HEK293 (cell line): Measurements from ENCODE around the gene ABCG8.

Experiments used
- ZBTB21 ChIP-seq: fragments of 450-650 bp; formaldehyde crosslinking; IDR thresholded peaks from 2 replicates; pipeline ENCODE4 v1.5.1; 2017; ENCODE audit warnings: missing biosample characterization, missing genetic modification characterization
- ZFP3 ChIP-seq: fragments of 450-650 bp; formaldehyde crosslinking; IDR thresholded peaks from 2 replicates; pipeline ENCODE4 v1.5.1; 2016; ENCODE audit warnings: low read depth, missing biosample characterization, missing genetic modification characterization
- ZNF10 ChIP-seq: fragments of 450-650 bp; formaldehyde crosslinking; IDR thresholded peaks from 2 replicates; pipeline ENCODE4 v1.5.1; 2017; ENCODE audit warnings: missing biosample characterization, missing genetic modification characterization
- ZNF658 ChIP-seq: fragments of 450-650 bp; formaldehyde crosslinking; IDR thresholded peaks from 2 replicates; pipeline ENCODE4; 2016; ENCODE audit warnings: missing biosample characterization, missing genetic modification characterization
- ZNF707 ChIP-seq: fragments of 450-650 bp; formaldehyde crosslinking; IDR thresholded peaks from 2 replicates; pipeline ENCODE4 v1.5.1; 2016; ENCODE audit warnings: missing biosample characterization, missing genetic modification characterization
- ZNF76 ChIP-seq: fragments of 450-650 bp; formaldehyde crosslinking; IDR thresholded peaks from 2 replicates; pipeline ENCODE4; 2016; ENCODE audit warnings: low read depth, missing biosample characterization, missing genetic modification characterization, borderline replicate concordance
- ZNF768 ChIP-seq: fragments of 450-650 bp; formaldehyde crosslinking; IDR thresholded peaks from 2 replicates; pipeline ENCODE4 v1.5.1; 2018; ENCODE audit warnings: missing biosample characterization, mild to moderate bottlenecking, missing genetic modification characterization
- TF ChIP-seq, protein P1 (sequence below): fragments of 450-650 bp; formaldehyde crosslinking; IDR thresholded peaks from 2 replicates; pipeline ENCODE4 v1.5.1; 2016; ENCODE audit warnings: missing biosample characterization, missing genetic modification characterization
- TF ChIP-seq, protein P2 (sequence below): fragments of 450-650 bp; formaldehyde crosslinking; IDR thresholded peaks from 2 replicates; pipeline ENCODE4 v1.5.1; 2016; ENCODE audit warnings: missing biosample characterization, missing genetic modification characterization

DNA sequence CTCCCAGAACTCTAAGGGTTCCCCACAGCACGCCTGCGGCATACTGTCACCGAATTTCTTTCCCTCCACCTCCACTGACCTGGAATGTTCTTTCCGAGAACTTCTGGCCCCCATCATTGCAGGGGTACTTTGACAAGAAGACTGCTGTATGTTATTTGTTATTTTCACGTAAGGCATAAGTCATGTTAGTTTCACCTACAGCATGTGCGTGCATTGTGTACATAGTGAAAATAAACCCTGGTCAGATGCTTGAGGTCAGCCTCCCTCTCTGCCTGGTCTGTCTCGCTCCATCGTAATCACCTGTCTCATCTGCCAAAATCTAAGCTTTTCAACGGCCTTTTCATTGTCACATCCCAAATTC, 4.1 kb downstream of the ABCG8 start:
- TF ChIP-seq, protein P1, sequence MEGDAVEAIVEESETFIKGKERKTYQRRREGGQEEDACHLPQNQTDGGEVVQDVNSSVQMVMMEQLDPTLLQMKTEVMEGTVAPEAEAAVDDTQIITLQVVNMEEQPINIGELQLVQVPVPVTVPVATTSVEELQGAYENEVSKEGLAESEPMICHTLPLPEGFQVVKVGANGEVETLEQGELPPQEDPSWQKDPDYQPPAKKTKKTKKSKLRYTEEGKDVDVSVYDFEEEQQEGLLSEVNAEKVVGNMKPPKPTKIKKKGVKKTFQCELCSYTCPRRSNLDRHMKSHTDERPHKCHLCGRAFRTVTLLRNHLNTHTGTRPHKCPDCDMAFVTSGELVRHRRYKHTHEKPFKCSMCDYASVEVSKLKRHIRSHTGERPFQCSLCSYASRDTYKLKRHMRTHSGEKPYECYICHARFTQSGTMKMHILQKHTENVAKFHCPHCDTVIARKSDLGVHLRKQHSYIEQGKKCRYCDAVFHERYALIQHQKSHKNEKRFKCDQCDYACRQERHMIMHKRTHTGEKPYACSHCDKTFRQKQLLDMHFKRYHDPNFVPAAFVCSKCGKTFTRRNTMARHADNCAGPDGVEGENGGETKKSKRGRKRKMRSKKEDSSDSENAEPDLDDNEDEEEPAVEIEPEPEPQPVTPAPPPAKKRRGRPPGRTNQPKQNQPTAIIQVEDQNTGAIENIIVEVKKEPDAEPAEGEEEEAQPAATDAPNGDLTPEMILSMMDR = no peak
- TF ChIP-seq, protein P2, sequence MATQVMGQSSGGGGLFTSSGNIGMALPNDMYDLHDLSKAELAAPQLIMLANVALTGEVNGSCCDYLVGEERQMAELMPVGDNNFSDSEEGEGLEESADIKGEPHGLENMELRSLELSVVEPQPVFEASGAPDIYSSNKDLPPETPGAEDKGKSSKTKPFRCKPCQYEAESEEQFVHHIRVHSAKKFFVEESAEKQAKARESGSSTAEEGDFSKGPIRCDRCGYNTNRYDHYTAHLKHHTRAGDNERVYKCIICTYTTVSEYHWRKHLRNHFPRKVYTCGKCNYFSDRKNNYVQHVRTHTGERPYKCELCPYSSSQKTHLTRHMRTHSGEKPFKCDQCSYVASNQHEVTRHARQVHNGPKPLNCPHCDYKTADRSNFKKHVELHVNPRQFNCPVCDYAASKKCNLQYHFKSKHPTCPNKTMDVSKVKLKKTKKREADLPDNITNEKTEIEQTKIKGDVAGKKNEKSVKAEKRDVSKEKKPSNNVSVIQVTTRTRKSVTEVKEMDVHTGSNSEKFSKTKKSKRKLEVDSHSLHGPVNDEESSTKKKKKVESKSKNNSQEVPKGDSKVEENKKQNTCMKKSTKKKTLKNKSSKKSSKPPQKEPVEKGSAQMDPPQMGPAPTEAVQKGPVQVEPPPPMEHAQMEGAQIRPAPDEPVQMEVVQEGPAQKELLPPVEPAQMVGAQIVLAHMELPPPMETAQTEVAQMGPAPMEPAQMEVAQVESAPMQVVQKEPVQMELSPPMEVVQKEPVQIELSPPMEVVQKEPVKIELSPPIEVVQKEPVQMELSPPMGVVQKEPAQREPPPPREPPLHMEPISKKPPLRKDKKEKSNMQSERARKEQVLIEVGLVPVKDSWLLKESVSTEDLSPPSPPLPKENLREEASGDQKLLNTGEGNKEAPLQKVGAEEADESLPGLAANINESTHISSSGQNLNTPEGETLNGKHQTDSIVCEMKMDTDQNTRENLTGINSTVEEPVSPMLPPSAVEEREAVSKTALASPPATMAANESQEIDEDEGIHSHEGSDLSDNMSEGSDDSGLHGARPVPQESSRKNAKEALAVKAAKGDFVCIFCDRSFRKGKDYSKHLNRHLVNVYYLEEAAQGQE (tag by site-specific recombination) = no peak
- TF ChIP-seq ZBTB21 (tag by site-specific recombination) (no peak), ZFP3 (tag by site-specific recombination) (no peak), ZNF707 (no peak), ZNF658 (no peak), ZNF10 (tag by site-specific recombination) (no peak), ZNF76 (tag by site-specific recombination) (no peak), ZNF768 (no peak)
